ENCODE data around the gene GGA1.
"Not testable (repeated sequence)": the region's sequence is repeated elsewhere in the genome, so short reads cannot be mapped to it uniquely, and the experiment has no call there.

GGA1 gene

DNA sequence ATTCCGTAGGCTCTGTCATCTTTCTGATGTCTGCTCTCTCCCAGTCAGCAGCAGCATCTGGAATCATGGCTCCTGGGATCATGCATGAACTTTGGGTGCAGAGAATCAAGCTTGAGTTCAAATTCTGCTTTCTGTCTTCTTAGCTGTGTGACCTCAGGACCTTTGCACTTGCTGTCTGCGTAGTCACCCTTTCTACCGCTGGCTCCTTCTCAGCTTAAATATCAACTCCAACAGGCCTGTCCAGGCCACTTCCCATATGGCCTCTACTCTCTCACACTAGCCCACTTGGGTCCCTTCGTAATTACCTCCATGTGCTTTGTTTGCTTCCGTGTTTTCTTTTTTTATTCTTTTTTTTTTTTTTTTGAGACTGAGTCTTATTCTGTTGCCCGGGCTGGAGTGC, 4.6 kb upstream of the GGA1 start:
- CTCF ChIA-PET = interaction anchor here (0.7 to 13.7 kb wide), 7 partner anchors 10 to 77 kb away, joined by 3 to 297 read pairs (median 4); no protein-coding TSS in a partner anchor

DNA sequence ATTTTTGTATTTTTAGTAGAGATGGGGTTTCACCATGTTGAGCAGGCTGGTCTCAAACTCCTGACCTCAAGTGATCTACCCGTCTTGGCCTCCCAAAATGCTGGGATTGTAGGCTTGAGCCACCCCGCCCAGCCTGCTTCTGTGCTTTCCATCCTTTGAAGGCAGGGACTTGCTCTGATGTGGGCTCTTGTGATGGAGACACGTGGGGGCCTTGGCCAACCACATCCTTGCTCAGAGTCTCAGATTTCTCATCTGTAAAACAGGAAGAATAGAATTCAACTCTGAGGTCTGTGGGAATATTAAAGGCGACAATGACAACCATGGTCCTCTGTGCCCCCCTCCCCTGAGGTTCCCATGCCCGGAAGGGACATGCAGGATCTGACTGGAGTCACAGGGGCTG, 3.8 kb upstream of the GGA1 start:
- CTCF ChIA-PET = interaction anchor here (1.0 to 13.7 kb wide), 7 partner anchors 8 to 187 kb away, joined by 3 to 297 read pairs (median 5); no protein-coding TSS in a partner anchor
- DNase-seq (ENCODE audit: low read depth, low spot score) = no peak
- H3K4me3 ChIP-seq (ENCODE audit: low read depth, low read length) = no peak overlapping the region
- POLR2A ChIA-PET = no interaction called here
- TF ChIP-seq, protein P1, sequence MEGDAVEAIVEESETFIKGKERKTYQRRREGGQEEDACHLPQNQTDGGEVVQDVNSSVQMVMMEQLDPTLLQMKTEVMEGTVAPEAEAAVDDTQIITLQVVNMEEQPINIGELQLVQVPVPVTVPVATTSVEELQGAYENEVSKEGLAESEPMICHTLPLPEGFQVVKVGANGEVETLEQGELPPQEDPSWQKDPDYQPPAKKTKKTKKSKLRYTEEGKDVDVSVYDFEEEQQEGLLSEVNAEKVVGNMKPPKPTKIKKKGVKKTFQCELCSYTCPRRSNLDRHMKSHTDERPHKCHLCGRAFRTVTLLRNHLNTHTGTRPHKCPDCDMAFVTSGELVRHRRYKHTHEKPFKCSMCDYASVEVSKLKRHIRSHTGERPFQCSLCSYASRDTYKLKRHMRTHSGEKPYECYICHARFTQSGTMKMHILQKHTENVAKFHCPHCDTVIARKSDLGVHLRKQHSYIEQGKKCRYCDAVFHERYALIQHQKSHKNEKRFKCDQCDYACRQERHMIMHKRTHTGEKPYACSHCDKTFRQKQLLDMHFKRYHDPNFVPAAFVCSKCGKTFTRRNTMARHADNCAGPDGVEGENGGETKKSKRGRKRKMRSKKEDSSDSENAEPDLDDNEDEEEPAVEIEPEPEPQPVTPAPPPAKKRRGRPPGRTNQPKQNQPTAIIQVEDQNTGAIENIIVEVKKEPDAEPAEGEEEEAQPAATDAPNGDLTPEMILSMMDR (IDR thresholded peaks at IDR 0.05; ENCODE audit: insufficient read depth, low read length, missing control alignments) = no peak

More for the DNA sequence above, 4.6 kb upstream of the GGA1 start:
- TF ChIP-seq, protein P1 (IDR thresholded peaks at IDR 0.05; ENCODE audit: insufficient read depth, low read length, missing control alignments) = no peak
- POLR2A ChIA-PET = no interaction called here
- DNase-seq (ENCODE audit: low read depth, low spot score) = no peak
- H3K4me3 ChIP-seq (ENCODE audit: low read depth, low read length) = no peak overlapping the region

DNA sequence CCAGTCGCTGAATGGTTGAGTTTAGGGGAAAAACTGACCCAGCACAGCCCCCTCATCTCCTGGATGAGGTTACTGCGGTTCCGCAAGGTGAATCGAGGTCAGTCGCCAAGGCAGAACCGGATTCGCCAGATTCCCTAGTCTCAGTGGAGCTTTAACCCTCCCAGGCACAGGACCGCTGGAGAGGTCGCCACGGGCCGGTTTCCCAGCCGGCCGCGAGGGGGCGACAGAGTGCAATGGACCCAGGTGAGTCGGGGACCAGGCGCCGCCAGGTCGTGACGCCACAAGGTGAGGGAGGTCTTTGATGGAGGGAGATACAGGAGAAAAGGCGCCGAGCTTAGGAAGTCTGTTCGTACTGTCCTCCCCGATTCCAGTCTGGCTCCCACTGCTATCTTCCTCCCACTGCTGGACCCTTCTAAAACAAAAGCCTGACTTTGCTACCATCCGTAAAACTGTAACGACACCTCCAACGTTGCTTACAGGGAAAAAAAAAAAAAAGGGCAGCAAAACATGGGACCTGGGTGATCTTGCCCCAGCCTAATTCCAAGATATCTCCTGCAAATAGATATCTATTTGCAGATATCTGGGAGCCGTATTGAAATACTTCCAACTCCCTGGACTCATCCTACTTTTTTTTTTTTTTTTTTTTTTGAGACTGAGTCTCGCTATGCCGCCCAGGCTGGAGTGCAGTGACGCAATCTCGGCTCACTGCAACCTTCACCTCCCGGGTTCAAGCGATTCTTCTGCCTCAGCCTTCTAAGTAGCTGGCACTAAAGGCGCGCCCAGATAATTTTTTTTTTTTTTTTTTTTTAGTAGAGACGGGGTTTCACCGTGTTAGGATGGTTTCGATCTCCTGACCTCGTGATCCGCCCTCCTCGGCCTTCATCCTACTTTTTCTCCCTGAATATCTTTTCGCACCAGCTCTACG, 1.4 kb upstream of the GGA1 start:
- no peak for DNase-seq (ENCODE audit: low read depth, low spot score)
- POLR2A ChIA-PET = interaction anchor here (0.6 to 2.5 kb wide), 9 partner anchors 15 to 201 kb away, joined by 3 to 18 read pairs (median 7); partner anchors contain the start of genes LGALS1 and LGALS2
- peak overlapping the region; percentile 51 for H3K4me3 ChIP-seq (ENCODE audit: low read depth, low read length)
- TF ChIP-seq, protein P1 (IDR thresholded peaks at IDR 0.05; ENCODE audit: insufficient read depth, low read length, missing control alignments) = peak; percentile 98
- CTCF ChIA-PET = interaction anchor here (0.6 to 13.7 kb wide), 63 partner anchors 9 to 347 kb away, joined by 3 to 297 read pairs (median 5); partner anchors contain the start of genes CDC42EP1, GCAT, LGALS1 and LGALS2

DNA sequence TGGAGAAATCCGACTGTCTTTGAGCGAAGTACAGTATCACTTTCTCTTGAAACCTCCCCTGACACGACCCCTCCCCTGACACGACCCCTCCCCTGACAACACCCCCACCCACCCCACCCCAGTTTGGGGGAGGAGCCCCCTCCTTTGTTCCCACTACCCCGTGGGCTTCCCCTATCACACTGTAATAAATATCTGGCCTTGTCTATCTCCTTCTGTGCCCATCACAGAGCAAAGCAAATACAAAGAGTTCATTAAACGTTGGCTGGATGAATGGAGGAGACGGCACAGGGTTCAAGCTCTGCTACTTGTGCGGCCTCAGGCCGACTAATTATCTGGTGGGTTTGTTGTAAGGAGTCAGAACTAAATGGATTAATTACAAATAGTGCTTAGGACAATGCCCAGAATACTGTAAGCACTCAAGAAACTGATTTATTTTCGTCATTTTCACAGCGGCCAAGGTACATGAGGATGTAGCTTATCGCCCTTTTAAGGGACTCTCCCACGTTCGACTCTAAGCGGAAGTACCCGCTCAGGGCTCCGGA, 628 bp upstream of the GGA1 start:
- no peak for DNase-seq (ENCODE audit: low read depth, low spot score)
- ChIA-PET POLR2A (interaction anchor here (0.6 to 2.5 kb wide), 9 partner anchors 15 to 201 kb away, joined by 3 to 18 read pairs (median 7); partner anchors contain the start of genes LGALS1 and LGALS2), CTCF (interaction anchor here (0.7 to 13.7 kb wide), 27 partner anchors 10 to 347 kb away, joined by 3 to 297 read pairs (median 7); partner anchors contain the start of genes CDC42EP1, LGALS1 and LGALS2)
- TF ChIP-seq, protein P1 (IDR thresholded peaks at IDR 0.05; ENCODE audit: insufficient read depth, low read length, missing control alignments) = no peak
- peak overlapping the region; percentile 86 for H3K4me3 ChIP-seq (ENCODE audit: low read depth, low read length)

DNA sequence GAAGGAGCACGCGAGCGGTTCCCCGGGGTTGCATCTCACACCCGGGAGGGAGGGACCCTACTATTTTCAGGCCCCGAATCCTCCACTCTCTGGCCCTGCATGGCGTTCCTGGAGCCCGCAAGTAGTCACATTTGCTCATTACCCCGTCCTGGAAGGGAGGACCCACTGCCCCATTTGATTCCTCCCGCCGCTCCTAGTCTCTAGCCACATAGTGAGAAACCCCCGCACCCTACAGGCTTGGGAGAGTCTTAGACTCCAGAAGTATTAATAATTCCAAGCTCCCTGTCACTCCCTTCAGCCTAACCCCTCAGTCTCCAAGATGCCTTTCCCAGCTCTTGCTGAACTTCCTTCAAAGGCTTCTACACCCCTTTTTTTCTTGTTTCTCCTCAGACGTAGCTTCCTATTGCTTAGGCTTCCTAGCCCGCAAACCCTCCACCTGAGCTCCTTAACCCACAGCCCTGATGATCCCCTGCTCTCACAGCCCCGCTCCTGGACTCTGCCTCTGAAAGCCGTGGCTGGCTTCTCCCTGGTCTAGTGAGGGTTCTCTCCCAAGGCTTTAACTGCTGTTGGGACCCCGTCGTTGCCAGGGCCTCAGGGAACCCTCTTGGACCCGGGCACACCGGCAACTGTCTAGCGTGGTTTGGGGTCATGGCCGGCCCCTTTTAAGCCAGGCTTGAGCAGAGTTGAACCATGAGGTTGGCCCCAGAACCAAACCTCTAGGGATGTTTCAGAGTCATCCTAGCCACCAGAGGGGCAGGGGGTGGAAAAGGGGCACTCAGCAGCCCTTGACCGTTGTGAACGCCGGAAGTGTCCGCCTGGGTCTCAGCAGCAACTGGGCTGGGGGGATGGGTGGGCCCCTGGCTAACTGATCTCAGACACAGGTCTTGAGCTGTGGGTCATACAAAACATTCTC, 862 bp downstream of the GGA1 start:
- DNase-seq (ENCODE audit: low read depth, low spot score) = no peak

DNA sequence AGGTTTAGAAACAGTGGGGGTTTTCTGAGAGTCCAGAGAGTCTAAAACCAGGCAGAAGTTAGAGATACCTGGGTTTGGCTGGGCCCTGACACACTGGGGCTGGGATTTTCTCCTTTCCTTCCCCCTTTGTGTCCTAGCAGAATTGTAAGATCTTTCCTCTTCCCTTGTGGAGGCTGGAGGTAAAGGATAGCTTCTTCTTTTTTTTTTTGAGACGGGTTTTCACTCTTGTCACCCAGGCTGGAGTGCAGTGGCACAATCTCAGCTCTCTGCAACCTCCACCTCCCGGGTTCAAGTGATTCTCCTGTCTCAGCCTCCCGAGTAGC, 1.5 kb downstream of the GGA1 start:
- DNase-seq (ENCODE audit: low read depth, low spot score); POLR2A ChIA-PET: not testable (repeated sequence)
- peak overlapping the region; percentile 86 for H3K4me3 ChIP-seq (ENCODE audit: low read depth, low read length)
- CTCF ChIA-PET = interaction anchor here (1.8 to 29.4 kb wide), 8 partner anchors 10 to 71 kb away, joined by 9 to 454 read pairs (median 50); partner anchors contain the start of gene SH3BP1

More for the DNA sequence above, 862 bp downstream of the GGA1 start:
- peak overlapping the region; percentile 86 for H3K4me3 ChIP-seq (ENCODE audit: low read depth, low read length)
- ChIA-PET CTCF (interaction anchor here (0.8 to 29.4 kb wide), 9 partner anchors 10 to 349 kb away, joined by 4 to 454 read pairs (median 14); partner anchors contain the start of gene SH3BP1), POLR2A (interaction anchor here (1.9 to 2.5 kb wide), 2 partner anchors 63 to 67 kb away, joined by 11 to 18 read pairs; partner anchors contain the start of gene LGALS1)
- TF ChIP-seq, protein P1 (IDR thresholded peaks at IDR 0.05; ENCODE audit: insufficient read depth, low read length, missing control alignments) = no peak

Data from AG04449 (cell line).